ENCODE data around the gene NR2C2AP. TPM values are rescaled to one million over a fixed set of nuclear protein-coding genes. Genes with fewer than 3 reads are reported as not detected.
"Not testable (repeated sequence)": the region's sequence is repeated elsewhere in the genome, so short reads cannot be mapped to it uniquely, and the experiment has no call there.

The NR2C2AP gene
- total RNA-seq, 3 donors from 2014 or later, result 19.8 to 24.1 (median 21.6) TPM

- H3K9me3 ChIP-seq, result no peaks in the 10 kb centered on the region
- intact Hi-C loops (cut with DNase I; ENCODE audit: low total_unique reads), result no loop called here
- H3K36me3 ChIP-seq, result peaks cover 4% of the 10 kb centered on the region
- no peaks in the 10 kb centered on the region for H3K4me1 ChIP-seq
- DNase-seq (ENCODE audit: low spot score in 2 of 2), result no peak
- no peaks in the 10 kb centered on the region for H3K27me3 ChIP-seq
- H3K27ac ChIP-seq, result no peak overlapping the region
- TF ChIP-seq POLR2AphosphoS5 (IDR thresholded peaks at IDR 0.05) (no peak), POLR2A (IDR thresholded peaks at IDR 0.05) (no peak), CTCF (IDR thresholded peaks at IDR 0.05) (no peak)
- no peak overlapping the region for H3K4me3 ChIP-seq
Measured at GRCh38 chr19:19181488-19181998, 21.7 kb downstream of the NR2C2AP start.

- peaks cover 4% of the 10 kb centered on the region for H3K36me3 ChIP-seq
- no peak for DNase-seq (ENCODE audit: low spot score in 2 of 2)
- TF ChIP-seq POLR2AphosphoS5 (IDR thresholded peaks at IDR 0.05), result no peak
- no peak for TF ChIP-seq POLR2A (IDR thresholded peaks at IDR 0.05)
- no peak for TF ChIP-seq CTCF (IDR thresholded peaks at IDR 0.05)
- H3K9me3 ChIP-seq, result no peaks in the 10 kb centered on the region
- H3K27me3 ChIP-seq, result no peaks in the 10 kb centered on the region
- H3K4me3 ChIP-seq, result no peak overlapping the region
- H3K27ac ChIP-seq, result no peak overlapping the region
- H3K4me1 ChIP-seq, result no peaks in the 10 kb centered on the region
- intact Hi-C loops (cut with DNase I; ENCODE audit: low total_unique reads), result no loop called here
Measured at GRCh38 chr19:19179548-19180441, 23.4 kb downstream of the NR2C2AP start.

GRCh38 chr19:19176950-19177349, 26.3 kb downstream of the NR2C2AP start:
- H3K4me3 ChIP-seq, result no peak overlapping the region
- no peak for DNase-seq (ENCODE audit: low spot score in 2 of 2)
- no peaks in the 10 kb centered on the region for H3K27me3 ChIP-seq
- no peak overlapping the region for H3K27ac ChIP-seq
- TF ChIP-seq POLR2A (IDR thresholded peaks at IDR 0.05), result no peak
- no peak for TF ChIP-seq CTCF (IDR thresholded peaks at IDR 0.05)
- no peak for TF ChIP-seq POLR2AphosphoS5 (IDR thresholded peaks at IDR 0.05)
- peaks cover 4% of the 10 kb centered on the region for H3K36me3 ChIP-seq
- H3K9me3 ChIP-seq, result no peaks in the 10 kb centered on the region
- intact Hi-C loops (cut with DNase I; ENCODE audit: low total_unique reads), result no loop called here
- no peaks in the 10 kb centered on the region for H3K4me1 ChIP-seq

- intact Hi-C loops (cut with DNase I; ENCODE audit: low total_unique reads); DNase-seq (ENCODE audit: low spot score in 2 of 2); H3K4me3 ChIP-seq: not testable (repeated sequence)
Measured at GRCh38 chr19:19173243-19173642, 30.0 kb downstream of the NR2C2AP start.

GRCh38 chr19:19171821-19172532, 31.2 kb downstream of the NR2C2AP start:
- Histone ChIP-seq H3K36me3 (no peaks in the 10 kb centered on the region), H3K4me3 (no peak overlapping the region), H3K27ac (no peak overlapping the region), H3K27me3 (no peaks in the 10 kb centered on the region), H3K4me1 (no peaks in the 10 kb centered on the region), H3K9me3 (no peaks in the 10 kb centered on the region)
- TF ChIP-seq POLR2A (IDR thresholded peaks at IDR 0.05), result no peak
- TF ChIP-seq CTCF (IDR thresholded peaks at IDR 0.05), result no peak
- TF ChIP-seq POLR2AphosphoS5 (IDR thresholded peaks at IDR 0.05), result no peak
- no peak for DNase-seq (ENCODE audit: low spot score in 2 of 2)
- intact Hi-C loops (cut with DNase I; ENCODE audit: low total_unique reads), result no loop called here

More at GRCh38 chr19:19173243-19173642, 30.0 kb downstream of the NR2C2AP start:
- H3K4me1 ChIP-seq, H3K36me3 ChIP-seq, H3K27ac ChIP-seq, H3K27me3 ChIP-seq, H3K9me3 ChIP-seq: not testable (repeated sequence)

Data from breast epithelium (tissue), 4 donors.